GM18499 (cell line): Measurements from ENCODE around the gene APOD.
A peak's percentile ranks its signal among the peaks of the same experiment; 100 is the strongest.

Source experiments
- ATAC-seq: cut with Tn5 transposase; IDR thresholded peaks from one replicate; pipeline ENCODE4 v1.9.1; 2021; ENCODE audit warnings: moderate number of reproducible peaks; ENCODE audit not compliant: insufficient read depth, unreplicated experiment

APOD gene

GRCh38 chr3:195540027-195540426 is 43.7 kb downstream of the APOD start:
- no peak for ATAC-seq

- no peak for ATAC-seq
These were observed 44.3 kb downstream of the APOD start for GRCh38 chr3:195539479-195539878.

DNA sequence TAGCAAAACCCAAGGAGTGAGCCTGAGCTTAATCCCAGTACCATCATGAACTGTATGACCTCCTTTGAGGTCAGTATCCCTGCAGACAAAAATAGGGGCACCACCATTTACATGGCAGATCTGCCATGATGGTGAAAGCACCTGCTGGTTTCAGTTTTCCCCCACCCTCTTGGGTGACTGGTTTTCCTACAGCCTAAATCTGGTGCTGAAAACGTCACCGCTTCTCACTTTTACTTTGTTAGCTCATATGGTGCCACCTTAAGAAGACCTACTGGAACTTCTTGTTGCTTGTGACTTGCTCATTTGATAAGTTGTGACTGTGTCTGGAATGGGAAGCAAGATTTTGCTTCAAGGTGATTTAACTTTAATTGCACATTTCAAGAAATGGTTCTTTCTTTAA is 45.7 kb downstream of the APOD start:
- ATAC-seq: peak; percentile 42

- ATAC-seq: no peak
These were observed 48.4 kb downstream of the APOD start for GRCh38 chr3:195535293-195535692.

DNA sequence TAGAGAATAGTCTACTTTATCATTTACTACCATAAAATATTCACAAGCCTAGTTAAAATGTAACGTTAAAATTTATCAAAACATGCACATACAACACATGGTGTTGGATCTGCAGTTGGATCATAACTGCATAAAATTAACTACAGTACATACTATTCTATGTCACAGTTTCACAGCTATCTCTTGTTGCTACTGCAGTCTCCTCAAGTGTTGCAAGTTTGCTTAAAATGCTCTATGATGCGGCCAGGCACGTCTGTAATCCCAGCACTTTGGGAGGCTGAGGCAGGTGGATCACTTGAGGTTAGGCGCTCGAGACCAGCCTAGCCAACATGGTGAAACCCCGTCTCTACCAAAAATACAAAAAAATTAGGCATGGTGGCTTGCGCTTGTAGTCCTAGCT is 50.9 kb downstream of the APOD start:
- ATAC-seq: no peak

GRCh38 chr3:195532345-195532744 is 51.4 kb downstream of the APOD start:
- no peak for ATAC-seq

DNA sequence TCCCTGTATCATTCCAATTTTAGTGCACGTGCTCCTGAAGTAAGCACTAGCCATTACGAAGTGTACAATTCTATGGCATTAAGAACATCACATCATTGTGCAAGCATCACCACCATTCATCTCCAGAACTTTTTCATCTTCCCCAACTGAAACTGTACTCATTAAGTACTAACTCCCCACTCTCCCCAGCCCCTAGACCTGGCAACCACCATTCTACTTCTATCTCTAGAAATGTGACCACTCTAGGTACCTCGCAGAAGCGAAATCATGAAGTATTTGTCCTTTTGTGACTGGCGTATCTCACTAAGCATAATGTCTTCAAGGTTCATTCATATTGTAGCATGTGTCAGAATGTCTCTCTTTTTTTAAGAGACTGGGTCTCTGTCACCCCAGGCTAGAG is 52.1 kb downstream of the APOD start:
- ATAC-seq: no peak

GRCh38 chr3:195526492-195526891 is 57.2 kb downstream of the APOD start:
- no peak for ATAC-seq

DNA sequence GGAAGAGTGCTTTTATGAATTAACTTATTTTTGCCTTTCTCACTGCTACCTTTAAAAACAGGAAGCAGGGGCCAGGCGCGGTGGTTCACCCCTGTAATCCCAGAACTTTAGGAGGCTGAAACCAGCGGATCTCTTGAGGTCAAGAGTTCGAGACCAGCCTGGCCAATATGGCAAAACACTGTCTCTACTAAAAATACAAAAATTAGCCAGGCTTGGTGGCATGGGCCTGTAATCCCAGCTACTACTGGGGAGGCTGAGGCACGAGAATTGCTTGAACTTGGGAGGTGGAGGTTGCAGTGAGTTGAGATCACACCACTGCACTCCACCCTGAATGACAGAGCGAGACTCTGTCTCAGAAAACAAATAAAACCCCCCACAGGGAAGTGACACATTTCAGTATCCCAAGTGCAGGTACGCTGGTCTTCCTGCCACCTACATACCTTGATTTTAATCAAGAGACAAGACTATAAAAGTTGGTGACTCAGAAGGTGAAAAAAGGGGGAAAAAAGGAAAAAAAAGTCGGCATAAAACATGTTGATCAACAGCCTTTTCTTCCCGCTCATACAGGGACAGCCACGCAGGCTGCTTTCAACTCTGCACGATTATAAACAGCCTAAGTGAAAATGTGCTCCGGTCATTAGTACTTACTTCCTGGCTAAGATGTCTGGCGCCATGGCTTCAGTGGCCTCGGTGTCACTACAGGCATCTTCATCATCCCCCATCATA is 59.4 kb downstream of the APOD start:
- ATAC-seq: no peak

GRCh38 chr3:195522254-195523023 is 61.3 kb downstream of the APOD start:
- no peak for ATAC-seq
